NCI-H1105 treated with DMSO at 0.1 percent for 48 hours (cell line): ENCODE results near the gene SEMA5A.

Source experiments
- DNase-seq: peaks from one replicate; lab custom pipeline; 2025; lab: John Stamatoyannopoulos, UW

The SEMA5A gene

GRCh38 chr5:9009931-9010651, 535.8 kb downstream of the SEMA5A start:
- no peak for DNase-seq

DNA sequence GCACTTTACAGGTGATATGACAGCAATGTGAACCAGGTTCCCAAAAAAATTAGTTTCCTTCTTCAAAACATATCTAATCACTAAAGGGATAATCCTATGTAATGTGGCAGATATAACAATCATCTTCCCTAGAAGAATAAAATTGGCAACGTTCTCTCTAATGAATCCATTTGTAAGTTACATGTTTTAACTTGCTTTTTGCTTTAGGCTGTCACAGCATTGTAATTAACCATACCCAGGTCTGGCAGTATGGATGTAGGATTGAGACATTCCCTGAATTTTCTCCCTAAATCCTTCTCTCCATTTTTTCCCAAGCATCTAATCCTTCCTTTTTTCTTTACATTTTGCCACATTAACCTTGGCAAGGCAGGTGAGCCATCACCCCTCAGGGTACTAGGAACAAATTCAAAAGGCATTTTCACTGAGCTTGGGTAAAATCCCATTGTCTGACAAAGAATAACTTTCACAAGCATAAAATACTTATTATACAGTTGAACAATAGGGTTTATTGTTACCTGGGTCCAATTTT, 548.3 kb downstream of the SEMA5A start:
- no peak for DNase-seq

DNA sequence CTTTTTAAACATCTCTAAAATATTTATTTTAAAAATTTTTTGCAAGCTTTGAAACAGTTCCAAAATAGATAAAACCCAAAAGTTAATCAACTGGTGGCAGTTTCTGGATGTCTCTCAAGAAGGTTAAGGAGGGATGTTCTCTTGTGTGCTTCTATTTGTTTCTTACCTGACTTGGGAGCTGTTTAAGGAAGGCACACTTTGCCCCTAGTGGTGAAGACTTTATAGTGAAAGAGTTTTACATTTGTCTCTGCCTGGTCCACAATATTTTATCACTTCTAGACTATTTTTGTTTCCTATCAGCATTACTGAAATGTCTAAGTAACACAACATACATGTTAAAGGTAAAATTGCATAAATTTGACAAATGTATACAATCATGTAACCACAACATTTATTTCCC, 552.8 kb downstream of the SEMA5A start:
- DNase-seq = no peak
